Measurements from ENCODE around the gene ORM2. TPM values are rescaled to one million over a fixed set of nuclear protein-coding genes. Genes with fewer than 3 reads are reported as not detected.

Gene ORM2
- total and polyA plus RNA-seq, 7 donors = 0.68 TPM; not detected in 6

GRCh38 chr9:114367772-114368569 is 38.3 kb downstream of the ORM2 start:
- peaks cover 0 to 4% of the 10 kb centered on the region in 2 donors for H3K36me3 ChIP-seq (ENCODE audit: insufficient read depth in 1 of 2, low read depth in 1 of 2)
- no peaks in the 10 kb centered on the region for H3K4me1 ChIP-seq

GRCh38 chr9:114369216-114370130 is 39.8 kb downstream of the ORM2 start:
- Histone ChIP-seq H3K27me3 (ENCODE audit: insufficient read depth in 3 of 3, low read length in 2 of 3) (no peaks in the 10 kb centered on the region), H3K36me3 (ENCODE audit: insufficient read depth in 1 of 2, low read depth in 1 of 2) (peaks cover 0 to 3% of the 10 kb centered on the region in 2 donors), H3K4me3 (no peak overlapping the region), H3K9me3 (no peaks in the 10 kb centered on the region), H3K4me1 (no peaks in the 10 kb centered on the region), H3K27ac (no peak overlapping the region)
- no peak for TF ChIP-seq CTCF (IDR thresholded peaks at IDR 0.05)
- intact Hi-C loops (cut with DNase I) = no loop called here
- DNase-seq (no peak), ATAC-seq (no peak)
- WGBS, 3 donors = 95 to 98% (median 96%) methylated on average over 9 of the region's 9 CpGs

More at GRCh38 chr9:114367772-114368569, 38.3 kb downstream of the ORM2 start:
- DNase-seq (no peak), ATAC-seq (no peak)
- WGBS, 3 donors = 89 to 93% (median 92%) methylated on average over 14 of the region's 14 CpGs
- no peaks in the 10 kb centered on the region for H3K9me3 ChIP-seq
- intact Hi-C loops (cut with DNase I) = no loop called here
- no peaks in the 10 kb centered on the region for H3K27me3 ChIP-seq (ENCODE audit: insufficient read depth in 3 of 3, low read length in 2 of 3)
- no peak overlapping the region for H3K27ac ChIP-seq
- H3K4me3 ChIP-seq = no peak overlapping the region
- no peak for TF ChIP-seq CTCF (IDR thresholded peaks at IDR 0.05)

GRCh38 chr9:114370251-114370967 is 40.7 kb downstream of the ORM2 start:
- intact Hi-C loops (cut with DNase I) = no loop called here
- DNase-seq (no peak), ATAC-seq (no peak)
- Histone ChIP-seq H3K27me3 (ENCODE audit: insufficient read depth in 3 of 3, low read length in 2 of 3) (no peaks in the 10 kb centered on the region), H3K36me3 (ENCODE audit: insufficient read depth in 1 of 2, low read depth in 1 of 2) (peaks cover 0 to 3% of the 10 kb centered on the region in 2 donors), H3K4me1 (no peaks in the 10 kb centered on the region), H3K4me3 (no peak overlapping the region), H3K27ac (no peak overlapping the region), H3K9me3 (no peaks in the 10 kb centered on the region)
- WGBS, 3 donors = 49 to 59% (median 53%) methylated on average over 6 of the region's 6 CpGs
- TF ChIP-seq CTCF (IDR thresholded peaks at IDR 0.05) = no peak

GRCh38 chr9:114370968-114371320 is 41.3 kb downstream of the ORM2 start:
- Histone ChIP-seq H3K27ac (no peak overlapping the region), H3K36me3 (ENCODE audit: insufficient read depth in 1 of 2, low read depth in 1 of 2) (peaks cover 0 to 3% of the 10 kb centered on the region in 2 donors), H3K4me3 (no peak overlapping the region), H3K4me1 (no peaks in the 10 kb centered on the region), H3K27me3 (ENCODE audit: insufficient read depth in 3 of 3, low read length in 2 of 3) (no peaks in the 10 kb centered on the region), H3K9me3 (no peaks in the 10 kb centered on the region)
- intact Hi-C loops (cut with DNase I) = no loop called here
- TF ChIP-seq CTCF (IDR thresholded peaks at IDR 0.05) = no peak
- DNase-seq (no peak), ATAC-seq (no peak)
- 33 to 53% (median 50%) methylated on average over 4 of the region's 4 CpGs for WGBS, 3 donors

Measured in psoas muscle (tissue), 8 donors.